Cerebellar nuclear complex (tissue), 1 donor: ENCODE measurements around the gene ALPK1.
"Not testable (repeated sequence)": the region's sequence is repeated elsewhere in the genome, so short reads cannot be mapped to it uniquely, and the experiment has no call there.

Experiments
- DNase-seq, 2 experiments: peaks; one replicate each; lab custom pipeline; 2025; lab: John Stamatoyannopoulos, UW

The ALPK1 gene

GRCh38 chr4:112451831-112452230 is 154.7 kb downstream of the ALPK1 start:
- DNase-seq = no peak

GRCh38 chr4:112453321-112453720 is 156.2 kb downstream of the ALPK1 start:
- DNase-seq = no peak

- no peak for DNase-seq
Measured at GRCh38 chr4:112472318-112472717, 175.1 kb downstream of the ALPK1 start.

- DNase-seq = no peak
Measured at GRCh38 chr4:112473985-112474384, 176.8 kb downstream of the ALPK1 start.

GRCh38 chr4:112485930-112486329 is 188.8 kb downstream of the ALPK1 start:
- no peak for DNase-seq

- not testable (repeated sequence) for DNase-seq
Measured at GRCh38 chr4:112490808-112491207, 193.6 kb downstream of the ALPK1 start.
